GM12878 (cell line): ENCODE results near the gene NEURL4. TPM values are rescaled to one million over a fixed set of nuclear protein-coding genes. Genes with fewer than 3 reads are reported as not detected.
A peak's percentile ranks its signal among the peaks of the same experiment; 100 is the strongest.

Source experiments
- ASH2L ChIP-seq: fragments of 300-600, 200-600 bp; sonication (generic); IDR thresholded peaks from 2 replicates; pipeline ENCODE4 v1.6.1; 2017; ENCODE audit warnings: low read depth, mild to moderate bottlenecking, borderline replicate concordance
- CBFB ChIP-seq: IDR thresholded peaks from 2 replicates; pipeline ENCODE4 v1.6.1; 2016; ENCODE audit warnings: antibody characterized with exemption, low read depth
- EZH2 ChIP-seq: IDR thresholded peaks from 2 replicates; pipeline ENCODE4 v1.6.1; 2012; ENCODE audit warnings: low read depth, mild to moderate bottlenecking, control low read depth, inconsistent platforms, low read length, borderline replicate concordance; ENCODE audit not compliant: control insufficient read depth
- FOXM1 ChIP-seq: IDR thresholded peaks from 2 replicates; pipeline ENCODE4 v1.6.1; 2012; ENCODE audit warnings: low read depth, mild to moderate bottlenecking, inconsistent platforms, low read length, moderate library complexity
- HDGF ChIP-seq: fragments of 450-650 bp; IDR thresholded peaks from 2 replicates; pipeline ENCODE4 v1.6.1; 2016; ENCODE audit warnings: antibody characterized with exemption
- IRF4 ChIP-seq: IDR thresholded peaks from 2 replicates; pipeline ENCODE4 v1.6.1; 2011; ENCODE audit warnings: low read depth, low read length
- MTA2 ChIP-seq: fragments of 450-650 bp; IDR thresholded peaks from 2 replicates; pipeline ENCODE4 v1.6.1; 2016; ENCODE audit warnings: low read depth, mild to moderate bottlenecking, moderate library complexity
- MYC ChIP-seq: IDR thresholded peaks from 2 replicates; pipeline ENCODE4 v1.6.1; 2011; ENCODE audit warnings: mild to moderate bottlenecking, low read length, moderate library complexity, inconsistent platforms; ENCODE audit not compliant: insufficient read depth, insufficient replicate concordance, insufficient read length, severe bottlenecking
- NFYB ChIP-seq: IDR thresholded peaks from 2 replicates; pipeline ENCODE4 v1.6.1; 2011; ENCODE audit warnings: low read depth, mild to moderate bottlenecking, low read length, improper control_type of control experiment, moderate library complexity; ENCODE audit not compliant: insufficient read depth
- RAD21 ChIP-seq: IDR thresholded peaks from 2 replicates; pipeline ENCODE4 v1.6.1; 2011; ENCODE audit warnings: mild to moderate bottlenecking, low read depth, low read length, moderate library complexity; ENCODE audit not compliant: insufficient read depth
- RB1 ChIP-seq: fragments of 450-650 bp; formaldehyde crosslinking; IDR thresholded peaks from 2 replicates; pipeline ENCODE4 v1.6.1; 2017; ENCODE audit warnings: mild to moderate bottlenecking, borderline replicate concordance
- RCOR1 ChIP-seq: conservative IDR thresholded peaks from 2 replicates; pipeline ENCODE4 v1.6.1; 2012; ENCODE audit warnings: low read depth, low read length, improper control_type of control experiment
- SP1 ChIP-seq: IDR thresholded peaks from one replicate; pipeline ENCODE4 v1.6.1; 2011; ENCODE audit warnings: low read depth, low read length
- TCF3 ChIP-seq: IDR thresholded peaks from 2 replicates; pipeline ENCODE4 v1.6.1; 2012; ENCODE audit warnings: low read depth, mild to moderate bottlenecking, low read length, borderline replicate concordance; ENCODE audit not compliant: insufficient read depth
- TCF7 ChIP-seq: IDR thresholded peaks from 2 replicates; pipeline ENCODE4 v1.6.1; 2014; ENCODE audit warnings: antibody characterized with exemption, borderline replicate concordance
- ZBED1 ChIP-seq: IDR thresholded peaks from 2 replicates; pipeline ENCODE4 v1.6.1; 2016; ENCODE audit warnings: borderline replicate concordance
- polyA plus RNA-seq, 11 experiments: library from polyadenylated mRNA; depleted of rRNA in 4 of 11; unstranded in 6 of 11; stranded (reverse) in 5 of 11; fragments of >200 nt; fragmentation: Nextera tagmentation in 4 of 11; fragmentation: Illumina TruSeq in 1 of 11; extraction: Ambion mirVana in 4 of 11; extraction: Trizol in 1 of 11; gene quantifications; 1 replicate in 1 of 11; 2 replicates in 10 of 11; pipeline versions ENCODE4 v1.2.1 to v1.2.3, GENCODE V29; 2011 to 2016; ENCODE audit warnings: inconsistent platforms in 2 of 11, missing spikeins in 2 of 11, low read depth in 1 of 11
- total RNA-seq, 4 experiments: library from RNA; depleted of rRNA in 3 of 4; stranded (reverse); fragments of >200 nt in 3 of 4; fragmentation: Illumina TruSeq in 1 of 4; extraction: Trizol in 1 of 4; gene quantifications; 2 replicates each; pipeline versions ENCODE4 v1.2.1 to v1.2.3, GENCODE V29; 2013 to 2021
- TF ChIP-seq, protein P1 (sequence below): fragments of 150-350 bp; IDR thresholded peaks from 2 replicates; pipeline ENCODE4 v1.6.1; 2016; ENCODE audit warnings: low read depth, low read length
- TF ChIP-seq, protein P2 (sequence below): fragments of 450-650 bp; formaldehyde crosslinking; IDR thresholded peaks from 2 replicates; pipeline ENCODE4 v1.5.0; 2022; ENCODE audit warnings: mild to moderate bottlenecking, missing genetic modification characterization
- TF ChIP-seq, protein P3 (sequence below): fragments of 450-650 bp; IDR thresholded peaks from 2 replicates; pipeline ENCODE4 v1.6.1; 2018; ENCODE audit warnings: borderline replicate concordance, mild to moderate bottlenecking; ENCODE audit not compliant: partially characterized antibody
- TF ChIP-seq, protein P4 (sequence below): IDR thresholded peaks from 2 replicates; pipeline ENCODE4 v1.6.1; 2012; ENCODE audit warnings: low read depth, low read length, improper control_type of control experiment

NEURL4 gene
- total and polyA plus RNA-seq, 10 of the 15 experiments (the other 5 are each of a cell fraction or from before 2014, with no cell fraction given): 0.03 to 41.9 (median 10.0) TPM

DNA sequence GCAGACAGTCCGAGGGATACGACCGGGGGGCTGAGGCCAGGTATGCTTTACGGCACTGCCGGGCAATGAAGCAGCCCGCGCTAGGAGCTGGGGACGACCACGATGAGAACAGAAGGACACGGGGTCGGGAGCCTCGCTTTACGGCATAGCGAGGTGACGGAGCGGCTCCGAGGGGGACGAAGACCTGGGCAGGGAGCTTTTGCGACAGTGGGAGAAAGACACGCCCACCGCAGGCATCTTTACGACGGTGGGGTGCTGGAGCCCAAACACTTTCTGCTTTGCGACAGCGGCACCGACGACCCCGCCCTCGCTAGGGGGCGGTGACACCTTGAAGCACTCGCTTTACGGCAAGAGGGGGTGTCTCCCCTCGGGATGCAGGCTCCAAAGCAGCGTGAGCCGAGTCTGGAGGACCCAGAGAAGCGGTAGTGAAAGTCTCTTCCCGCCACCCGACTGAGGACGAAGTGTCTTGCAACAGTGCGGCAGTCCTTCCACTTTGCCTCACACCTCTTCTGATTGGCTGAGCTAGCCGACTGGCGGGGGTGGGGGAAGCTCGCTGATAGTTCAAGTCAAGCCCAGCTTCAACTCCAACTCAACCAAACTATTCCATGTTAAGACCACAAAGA is 350 bp upstream of the NEURL4 start (continued):
- TF ChIP-seq, protein P1, sequence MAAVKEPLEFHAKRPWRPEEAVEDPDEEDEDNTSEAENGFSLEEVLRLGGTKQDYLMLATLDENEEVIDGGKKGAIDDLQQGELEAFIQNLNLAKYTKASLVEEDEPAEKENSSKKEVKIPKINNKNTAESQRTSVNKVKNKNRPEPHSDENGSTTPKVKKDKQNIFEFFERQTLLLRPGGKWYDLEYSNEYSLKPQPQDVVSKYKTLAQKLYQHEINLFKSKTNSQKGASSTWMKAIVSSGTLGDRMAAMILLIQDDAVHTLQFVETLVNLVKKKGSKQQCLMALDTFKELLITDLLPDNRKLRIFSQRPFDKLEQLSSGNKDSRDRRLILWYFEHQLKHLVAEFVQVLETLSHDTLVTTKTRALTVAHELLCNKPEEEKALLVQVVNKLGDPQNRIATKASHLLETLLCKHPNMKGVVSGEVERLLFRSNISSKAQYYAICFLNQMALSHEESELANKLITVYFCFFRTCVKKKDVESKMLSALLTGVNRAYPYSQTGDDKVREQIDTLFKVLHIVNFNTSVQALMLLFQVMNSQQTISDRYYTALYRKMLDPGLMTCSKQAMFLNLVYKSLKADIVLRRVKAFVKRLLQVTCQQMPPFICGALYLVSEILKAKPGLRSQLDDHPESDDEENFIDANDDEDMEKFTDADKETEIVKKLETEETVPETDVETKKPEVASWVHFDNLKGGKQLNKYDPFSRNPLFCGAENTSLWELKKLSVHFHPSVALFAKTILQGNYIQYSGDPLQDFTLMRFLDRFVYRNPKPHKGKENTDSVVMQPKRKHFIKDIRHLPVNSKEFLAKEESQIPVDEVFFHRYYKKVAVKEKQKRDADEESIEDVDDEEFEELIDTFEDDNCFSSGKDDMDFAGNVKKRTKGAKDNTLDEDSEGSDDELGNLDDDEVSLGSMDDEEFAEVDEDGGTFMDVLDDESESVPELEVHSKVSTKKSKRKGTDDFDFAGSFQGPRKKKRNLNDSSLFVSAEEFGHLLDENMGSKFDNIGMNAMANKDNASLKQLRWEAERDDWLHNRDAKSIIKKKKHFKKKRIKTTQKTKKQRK: no peak
- TF ChIP-seq FOXM1 (no peak), NFYB (no peak; the same call in 1 of the 2 replicates), TCF7 (no peak), TCF3 (no peak), ZBED1 (no peak), ASH2L (no peak), MTA2 (0 out of 2 replicates have a peak, but pooled peaks have one; percentile 22), SP1 (peak; percentile 65), RAD21 (no peak), IRF4 (peak; percentile 54; the same call in 1 of the 2 replicates), RCOR1 (no peak), MYC (peak; percentile 78), RB1 (0 out of 2 replicates have a peak, but pooled peaks have one; percentile 27), CBFB (no peak; the same call in 1 of the 2 replicates), EZH2 (no peak), HDGF (peak; percentile 99)
- TF ChIP-seq, protein P2, sequence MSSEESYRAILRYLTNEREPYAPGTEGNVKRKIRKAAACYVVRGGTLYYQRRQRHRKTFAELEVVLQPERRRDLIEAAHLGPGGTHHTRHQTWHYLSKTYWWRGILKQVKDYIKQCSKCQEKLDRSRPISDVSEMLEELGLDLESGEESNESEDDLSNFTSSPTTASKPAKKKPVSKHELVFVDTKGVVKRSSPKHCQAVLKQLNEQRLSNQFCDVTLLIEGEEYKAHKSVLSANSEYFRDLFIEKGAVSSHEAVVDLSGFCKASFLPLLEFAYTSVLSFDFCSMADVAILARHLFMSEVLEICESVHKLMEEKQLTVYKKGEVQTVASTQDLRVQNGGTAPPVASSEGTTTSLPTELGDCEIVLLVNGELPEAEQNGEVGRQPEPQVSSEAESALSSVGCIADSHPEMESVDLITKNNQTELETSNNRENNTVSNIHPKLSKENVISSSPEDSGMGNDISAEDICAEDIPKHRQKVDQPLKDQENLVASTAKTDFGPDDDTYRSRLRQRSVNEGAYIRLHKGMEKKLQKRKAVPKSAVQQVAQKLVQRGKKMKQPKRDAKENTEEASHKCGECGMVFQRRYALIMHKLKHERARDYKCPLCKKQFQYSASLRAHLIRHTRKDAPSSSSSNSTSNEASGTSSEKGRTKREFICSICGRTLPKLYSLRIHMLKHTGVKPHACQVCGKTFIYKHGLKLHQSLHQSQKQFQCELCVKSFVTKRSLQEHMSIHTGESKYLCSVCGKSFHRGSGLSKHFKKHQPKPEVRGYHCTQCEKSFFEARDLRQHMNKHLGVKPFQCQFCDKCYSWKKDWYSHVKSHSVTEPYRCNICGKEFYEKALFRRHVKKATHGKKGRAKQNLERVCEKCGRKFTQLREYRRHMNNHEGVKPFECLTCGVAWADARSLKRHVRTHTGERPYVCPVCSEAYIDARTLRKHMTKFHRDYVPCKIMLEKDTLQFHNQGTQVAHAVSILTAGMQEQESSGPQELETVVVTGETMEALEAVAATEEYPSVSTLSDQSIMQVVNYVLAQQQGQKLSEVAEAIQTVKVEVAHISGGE (CRISPR knock-in tag): no peak
- TF ChIP-seq, protein P3, sequence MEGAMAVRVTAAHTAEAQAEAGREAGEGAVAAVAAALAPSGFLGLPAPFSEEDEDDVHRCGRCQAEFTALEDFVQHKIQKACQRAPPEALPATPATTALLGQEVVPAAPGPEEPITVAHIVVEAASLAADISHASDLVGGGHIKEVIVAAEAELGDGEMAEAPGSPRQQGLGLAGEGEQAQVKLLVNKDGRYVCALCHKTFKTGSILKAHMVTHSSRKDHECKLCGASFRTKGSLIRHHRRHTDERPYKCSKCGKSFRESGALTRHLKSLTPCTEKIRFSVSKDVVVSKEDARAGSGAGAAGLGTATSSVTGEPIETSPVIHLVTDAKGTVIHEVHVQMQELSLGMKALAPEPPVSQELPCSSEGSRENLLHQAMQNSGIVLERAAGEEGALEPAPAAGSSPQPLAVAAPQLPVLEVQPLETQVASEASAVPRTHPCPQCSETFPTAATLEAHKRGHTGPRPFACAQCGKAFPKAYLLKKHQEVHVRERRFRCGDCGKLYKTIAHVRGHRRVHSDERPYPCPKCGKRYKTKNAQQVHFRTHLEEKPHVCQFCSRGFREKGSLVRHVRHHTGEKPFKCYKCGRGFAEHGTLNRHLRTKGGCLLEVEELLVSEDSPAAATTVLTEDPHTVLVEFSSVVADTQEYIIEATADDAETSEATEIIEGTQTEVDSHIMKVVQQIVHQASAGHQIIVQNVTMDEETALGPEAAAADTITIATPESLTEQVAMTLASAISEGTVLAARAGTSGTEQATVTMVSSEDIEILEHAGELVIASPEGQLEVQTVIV: peak; percentile 100
- TF ChIP-seq, protein P4, sequence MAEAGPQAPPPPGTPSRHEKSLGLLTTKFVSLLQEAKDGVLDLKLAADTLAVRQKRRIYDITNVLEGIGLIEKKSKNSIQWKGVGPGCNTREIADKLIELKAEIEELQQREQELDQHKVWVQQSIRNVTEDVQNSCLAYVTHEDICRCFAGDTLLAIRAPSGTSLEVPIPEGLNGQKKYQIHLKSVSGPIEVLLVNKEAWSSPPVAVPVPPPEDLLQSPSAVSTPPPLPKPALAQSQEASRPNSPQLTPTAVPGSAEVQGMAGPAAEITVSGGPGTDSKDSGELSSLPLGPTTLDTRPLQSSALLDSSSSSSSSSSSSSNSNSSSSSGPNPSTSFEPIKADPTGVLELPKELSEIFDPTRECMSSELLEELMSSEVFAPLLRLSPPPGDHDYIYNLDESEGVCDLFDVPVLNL: peak; percentile 33; the same call in 1 of the 2 replicates
